K562 (cell line): ENCODE data around the gene SURF6. TPM values are rescaled to one million over a fixed set of nuclear protein-coding genes. Genes with fewer than 3 reads are reported as not detected.

Experiments used
- CTBP1 ChIP-seq: fragments of 450-650 bp; IDR thresholded peaks from 2 replicates; pipeline ENCODE4 v1.6.1; 2016; ENCODE audit warnings: borderline replicate concordance
- DPF2 ChIP-seq: fragments of 450-650 bp; IDR thresholded peaks from 2 replicates; pipeline ENCODE4 v1.6.1; 2016
- FOXP1 ChIP-seq: sonication (generic); formaldehyde crosslinking; IDR thresholded peaks from 2 replicates; pipeline ENCODE4 v1.8.0; 2022; ENCODE audit warnings: mild to moderate bottlenecking, missing genetic modification reagents
- IRF2 ChIP-seq: sonication (generic); formaldehyde crosslinking; IDR thresholded peaks from 2 replicates; pipeline ENCODE4 v1.8.1; 2022; ENCODE audit warnings: mild to moderate bottlenecking, missing genetic modification reagents
- MBD2 ChIP-seq: sonication (generic); IDR thresholded peaks from 2 replicates; pipeline ENCODE4 v1.6.1; 2016; ENCODE audit warnings: low read depth, borderline replicate concordance
- MXD1 ChIP-seq: fragments of 250-450 bp; sonication (Bioruptor Pico); IDR thresholded peaks from 2 replicates; pipeline ENCODE4 v1.8.0; 2021; ENCODE audit warnings: borderline replicate concordance, mild to moderate bottlenecking, moderate library complexity; ENCODE audit not compliant: poor library complexity, severe bottlenecking
- MYBL2 ChIP-seq, 2 experiments: fragments of 450-650 bp in 1 of 2; sonication (generic) in 1 of 2; formaldehyde crosslinking in 1 of 2; IDR thresholded peaks; 2 replicates each; pipeline versions ENCODE4 v1.6.1 to v1.8.1; 2017 to 2022; ENCODE audit warnings: borderline replicate concordance in 1 of 2, inconsistent platforms in 1 of 2, low read depth in 1 of 2, mild to moderate bottlenecking in 1 of 2, missing genetic modification reagents in 1 of 2, moderate library complexity in 1 of 2
- PPARD ChIP-seq: fragments of 250-450 bp; sonication (Bioruptor Pico); IDR thresholded peaks from 2 replicates; pipeline ENCODE4 v1.8.0; 2022; ENCODE audit warnings: inconsistent platforms, mild to moderate bottlenecking, moderate library complexity
- PTRF ChIP-seq: fragments of 450-650 bp; IDR thresholded peaks from 2 replicates; pipeline ENCODE4 v1.6.1; 2016; ENCODE audit warnings: mild to moderate bottlenecking, missing genetic modification characterization, missing compliant biosample characterization
- SAFB ChIP-seq: fragments of 200-400 bp; formaldehyde crosslinking; IDR thresholded peaks from 2 replicates; pipeline ENCODE4 v1.6.1; 2017; ENCODE audit warnings: low read depth, low read length, borderline replicate concordance
- SRSF3 ChIP-seq: fragments of 200-400 bp; formaldehyde crosslinking; IDR thresholded peaks from 2 replicates; pipeline ENCODE4 v1.6.1; 2016; ENCODE audit warnings: mild to moderate bottlenecking, low read length, moderate library complexity; ENCODE audit not compliant: insufficient read depth
- ZFP30 ChIP-seq: fragments of 250-450 bp; sonication (Bioruptor Pico); IDR thresholded peaks from 2 replicates; pipeline ENCODE4 v1.8.0; 2022; ENCODE audit warnings: moderate library complexity, mild to moderate bottlenecking, inconsistent platforms, borderline replicate concordance
- ZNF316 ChIP-seq: fragments of 450-650 bp; IDR thresholded peaks from 2 replicates; pipeline ENCODE4 v1.6.1; 2016
- ZNF318 ChIP-seq, 2 experiments: fragments of 450-650 bp; IDR thresholded peaks; 2 replicates each; pipeline ENCODE4 v1.6.1; 2016; ENCODE audit warnings: mild to moderate bottlenecking in 2 of 2, borderline replicate concordance in 1 of 2, low read depth in 1 of 2, moderate library complexity in 1 of 2
- ZNF395 ChIP-seq: fragments of 200-800 bp; sonication (Bioruptor generic); IDR thresholded peaks from 2 replicates; pipeline ENCODE4 v1.6.1; 2017; ENCODE audit warnings: missing genetic modification characterization, missing compliant biosample characterization
- ZNF586 ChIP-seq: fragments of 450-650 bp; formaldehyde crosslinking; conservative IDR thresholded peaks from 2 replicates; pipeline ENCODE4 v1.4.0; 2020; ENCODE audit warnings: mild to moderate bottlenecking, moderate library complexity
- polyA plus RNA-seq, 8 experiments: library from polyadenylated mRNA; depleted of rRNA in 4 of 8; stranded (reverse) in 5 of 8; unstranded in 3 of 8; fragments of >200 nt; fragmentation: Nextera tagmentation in 2 of 8; fragmentation: Illumina TruSeq in 1 of 8; extraction: Ambion mirVana in 2 of 8; extraction: Trizol in 1 of 8; gene quantifications; 2 replicates each; pipeline versions ENCODE4 v1.2.1 to v1.2.3, GENCODE V29; 2011 to 2014; ENCODE audit warnings: inconsistent platforms in 1 of 8, missing spikeins in 1 of 8
- total RNA-seq, 7 experiments: library from RNA; depleted of rRNA in 6 of 7; stranded (reverse); fragments of >200 nt in 6 of 7; fragmentation: Illumina TruSeq in 2 of 7; extraction: Trizol in 2 of 7; gene quantifications; 2 replicates each; pipeline versions ENCODE4 v1.2.1 to v1.2.3, GENCODE V29; 2011 to 2021; ENCODE audit warnings: low replicate concordance in 1 of 7

SURF6 gene
- total and polyA plus RNA-seq, 9 of the 15 experiments (the other 6 are each of a cell fraction or from before 2014, with no cell fraction given), result 1.4 to 68.3 (median 14.7) TPM

- TF ChIP-seq MYBL2 (IDR thresholded peaks at IDR 0.05; ENCODE audit: low read depth), result no peak
- no peak for TF ChIP-seq MYBL2 (CRISPR knock-in tag; IDR thresholded peaks at IDR 0.05; ENCODE audit: borderline replicate concordance)
- TF ChIP-seq ZNF395 (CRISPR knock-in tag), result no peak
- no peak for TF ChIP-seq IRF2
- TF ChIP-seq ZNF586 (CRISPR knock-in tag), result no peak
- TF ChIP-seq SAFB, result 0 out of 2 replicates have a peak, but pooled peaks have one; percentile 19
- 0 out of 2 replicates have a peak, but pooled peaks have one; percentile 5 for TF ChIP-seq ZNF316
- TF ChIP-seq MXD1 (CRISPR knock-in tag), result no peak
- TF ChIP-seq ZNF318 (IDR thresholded peaks at IDR 0.05; ENCODE audit: borderline replicate concordance in 1 of 2, low read depth in 1 of 2), result peak in 1 of 2 experiments; percentile 92; a peak in 2 of 4 replicates
- TF ChIP-seq PPARD (CRISPR knock-in tag), result no peak
- peak; percentile 58; the same call in 1 of the 2 replicates for TF ChIP-seq CTBP1
- peak; percentile 13; the same call in 1 of the 2 replicates for TF ChIP-seq FOXP1 (CRISPR knock-in tag)
- peak; percentile 92 for TF ChIP-seq MBD2
- no peak for TF ChIP-seq DPF2
- no peak for TF ChIP-seq ZFP30 (CRISPR knock-in tag)
- TF ChIP-seq PTRF, result no peak
- no peak for TF ChIP-seq SRSF3
Measured at GRCh38 chr9:133347985-133348717, 12.2 kb upstream of the SURF6 start, which contains the start of the genes MED22 and RPL7A (continued).
